ENCODE results near the gene SLC2A6. TPM values are rescaled to one million over a fixed set of nuclear protein-coding genes. Genes with fewer than 3 reads are reported as not detected.

Gene SLC2A6
- total and polyA plus RNA-seq, 2 of the 8 experiments (the other 6 are each of a cell fraction or from before 2014, with no cell fraction given) = 16.6 to 17.8 TPM

DNA sequence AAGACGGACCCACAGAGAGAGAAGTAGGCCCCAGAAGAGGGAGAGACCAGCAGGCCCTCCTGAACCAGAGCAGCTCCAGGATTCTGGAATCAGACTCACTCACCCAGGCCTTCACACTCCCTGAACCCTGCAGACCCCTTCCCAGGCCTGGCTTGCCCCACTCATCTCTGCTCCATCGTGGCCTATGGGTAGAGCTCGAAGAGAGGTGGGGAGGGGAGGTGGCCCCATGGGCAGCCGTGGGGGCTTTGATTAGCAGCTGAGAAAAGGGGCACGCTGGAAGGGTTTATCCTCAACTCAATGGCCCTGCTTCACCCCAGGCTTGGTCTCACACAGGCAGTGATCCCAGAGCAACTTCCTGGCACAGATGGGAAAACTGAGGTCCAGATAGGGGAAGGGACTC, 45.2 kb upstream of the SLC2A6 start:
- POLR2A ChIA-PET (ENCODE audit: partially characterized antibody) = interaction anchor here (1.6 kb wide), 1 partner anchor 10 kb away, joined by 5 read pairs; no protein-coding TSS in a partner anchor
- no peak for TF ChIP-seq PHF8 (conservative IDR thresholded peaks at IDR 0.05; ENCODE audit: low read depth, low read length)
- TF ChIP-seq CEBPB (IDR thresholded peaks at IDR 0.05; ENCODE audit: low read depth, low read length) = no peak
- TF ChIP-seq JUND (IDR thresholded peaks at IDR 0.05; ENCODE audit: low read length) = no peak
- TF ChIP-seq, protein P1, sequence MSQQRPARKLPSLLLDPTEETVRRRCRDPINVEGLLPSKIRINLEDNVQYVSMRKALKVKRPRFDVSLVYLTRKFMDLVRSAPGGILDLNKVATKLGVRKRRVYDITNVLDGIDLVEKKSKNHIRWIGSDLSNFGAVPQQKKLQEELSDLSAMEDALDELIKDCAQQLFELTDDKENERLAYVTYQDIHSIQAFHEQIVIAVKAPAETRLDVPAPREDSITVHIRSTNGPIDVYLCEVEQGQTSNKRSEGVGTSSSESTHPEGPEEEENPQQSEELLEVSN (IDR thresholded peaks at IDR 0.05) = no peak
- no peak for TF ChIP-seq CTBP2 (IDR thresholded peaks at IDR 0.05; ENCODE audit: borderline replicate concordance, insufficient read depth, insufficient read length, low read length)
- TF ChIP-seq SIX5 (IDR thresholded peaks at IDR 0.05; ENCODE audit: low read depth, low read length) = no peak
- TF ChIP-seq, protein P2, sequence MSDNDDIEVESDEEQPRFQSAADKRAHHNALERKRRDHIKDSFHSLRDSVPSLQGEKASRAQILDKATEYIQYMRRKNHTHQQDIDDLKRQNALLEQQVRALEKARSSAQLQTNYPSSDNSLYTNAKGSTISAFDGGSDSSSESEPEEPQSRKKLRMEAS (IDR thresholded peaks at IDR 0.05) = no peak
- no peak for TF ChIP-seq BACH1 (IDR thresholded peaks at IDR 0.05; ENCODE audit: low read length)
- no peak for TF ChIP-seq SP2 (IDR thresholded peaks at IDR 0.05; ENCODE audit: low read length)
- no peak for TF ChIP-seq TAF1 (IDR thresholded peaks at IDR 0.05; ENCODE audit: low read depth, low read length)
- no peak for TF ChIP-seq SUZ12 (IDR thresholded peaks at IDR 0.05; ENCODE audit: low read length)
- no peak for TF ChIP-seq BCL11A (IDR thresholded peaks at IDR 0.05; ENCODE audit: low read depth in 2 of 2, low read length in 2 of 2)
- no peak for TF ChIP-seq RXRA (IDR thresholded peaks at IDR 0.05; ENCODE audit: insufficient read depth, low read depth, low read length)
- no peak for TF ChIP-seq POLR2AphosphoS5 (IDR thresholded peaks at IDR 0.05; ENCODE audit: low read depth, low read length)
- no peak for TF ChIP-seq HDAC6 (IDR thresholded peaks at IDR 0.05; ENCODE audit: low read depth, low read length)

More for the DNA sequence above, 45.2 kb upstream of the SLC2A6 start:
- H2BK12ac ChIP-seq (ENCODE audit: low read depth, low read length) = no peak overlapping the region
- H3K56ac ChIP-seq (replicated peaks; ENCODE audit: insufficient read length, low read depth, low read length) = no peak overlapping the region
- H2AFZ ChIP-seq (ENCODE audit: low read length) = no peak overlapping the region
- no peak overlapping the region for H3K23ac ChIP-seq (ENCODE audit: insufficient read length)
- no peak overlapping the region for H4K91ac ChIP-seq (replicated peaks; ENCODE audit: insufficient read length, low read length)
- no peaks in the 10 kb centered on the region for H3K36me3 ChIP-seq (ENCODE audit: control insufficient read depth in 2 of 4, insufficient read depth in 4 of 4, low read length in 3 of 4)
- no peak overlapping the region for H2AK5ac ChIP-seq (ENCODE audit: low read depth, low read length)
- H3K4me1 ChIP-seq (replicated peaks in 1 of 4; ENCODE audit: control insufficient read depth in 3 of 4, insufficient read depth in 4 of 4, low read length in 3 of 4) = peaks cover 4 to 32% (median 29%) of the 10 kb centered on the region in 4 experiments
- CTCF ChIA-PET (ENCODE audit: partially characterized antibody) = no interaction called here
- no peaks in the 10 kb centered on the region for H3K9me3 ChIP-seq (ENCODE audit: insufficient read depth in 2 of 2, low read depth in 1 of 2, low read length in 1 of 2)
- H4K20me1 ChIP-seq (replicated peaks in 1 of 2; ENCODE audit: control insufficient read depth in 1 of 2, insufficient read depth in 2 of 2, low read length in 2 of 2) = no peaks in the 10 kb centered on the region
- no peak overlapping the region for H3K4ac ChIP-seq (replicated peaks; ENCODE audit: insufficient read length, low read depth, low read length)
- H3K9ac ChIP-seq (replicated peaks in 1 of 4; ENCODE audit: extremely low read depth in 1 of 4, low read depth in 3 of 4, low read length in 3 of 4) = no peak overlapping the region
- no peak overlapping the region for H3K4me2 ChIP-seq (ENCODE audit: insufficient read depth in 1 of 2, low read depth in 2 of 2, low read length in 2 of 2)
- 94% methylated on average over 5 of the region's 5 CpGs; no CpG with 5 or more reads in 1 of the 2 experiments for WGBS, 2 experiments (ENCODE audit: extremely low coverage in 1 of 2, insufficient coverage in 1 of 2, insufficient read length in 1 of 2, insufficient replicate concordance in 2 of 2, low coverage in 1 of 2, low lambda C conversion rate in 2 of 2, missing lambda C conversion rate in 1 of 2)
- no peak overlapping the region for H2BK15ac ChIP-seq (ENCODE audit: low read length)
- no peaks in the 10 kb centered on the region for H3K79me1 ChIP-seq (ENCODE audit: low read depth, low read length)
- H4K8ac ChIP-seq (ENCODE audit: extremely low read depth, insufficient read depth, low read length) = no peak overlapping the region
- no peak overlapping the region for H3K4me3 ChIP-seq (ENCODE audit: extremely low read depth in 1 of 4, insufficient read depth in 2 of 4, low read depth in 3 of 4, low read length in 4 of 4)
- DNase-seq (ENCODE audit: low read depth in 1 of 2, low spot score in 2 of 2) = no peak
- H2BK20ac ChIP-seq (ENCODE audit: low read length) = no peak overlapping the region
- H3K79me2 ChIP-seq (ENCODE audit: control insufficient read depth in 1 of 2, insufficient read depth in 2 of 2, low read length in 2 of 2) = no peaks in the 10 kb centered on the region
- no peak overlapping the region for H2BK5ac ChIP-seq (ENCODE audit: low read depth, low read length)
- no peak for FAIRE-seq
- no peak overlapping the region for H4K5ac ChIP-seq (ENCODE audit: insufficient read length, low read depth, low read length)
- H3K27ac ChIP-seq (ENCODE audit: low read depth, low read length) = no peak overlapping the region
- peaks cover 0 to 5% (median 0%) of the 10 kb centered on the region in 4 experiments; a peak in 3 of 7 replicates for H3K27me3 ChIP-seq (replicated peaks in 1 of 4; ENCODE audit: control insufficient read depth in 3 of 4, extremely low read depth in 1 of 4, insufficient read depth in 3 of 4, low read length in 3 of 4)
- H3K14ac ChIP-seq (ENCODE audit: insufficient read length) = no peak overlapping the region
- no peak overlapping the region for H3K18ac ChIP-seq (ENCODE audit: extremely low read depth, low read length)
- no peak overlapping the region for H2BK120ac ChIP-seq (replicated peaks; ENCODE audit: low read depth, low read length)
- no peaks in the 10 kb centered on the region; the same call in 1 of the 2 replicates for H3K23me2 ChIP-seq (ENCODE audit: low read depth, low read length)
